GM21360 (cell line): ENCODE results near the gene OR10G2.
"Not testable (repeated sequence)": the region's sequence is repeated elsewhere in the genome, so short reads cannot be mapped to it uniquely, and the experiment has no call there.

Experiments used
- ATAC-seq: cut with Tn5 transposase; IDR thresholded peaks from one replicate; pipeline ENCODE4 v1.9.1; 2021; ENCODE audit warnings: mild to moderate bottlenecking, moderate library complexity; ENCODE audit not compliant: unreplicated experiment

OR10G2 gene

DNA sequence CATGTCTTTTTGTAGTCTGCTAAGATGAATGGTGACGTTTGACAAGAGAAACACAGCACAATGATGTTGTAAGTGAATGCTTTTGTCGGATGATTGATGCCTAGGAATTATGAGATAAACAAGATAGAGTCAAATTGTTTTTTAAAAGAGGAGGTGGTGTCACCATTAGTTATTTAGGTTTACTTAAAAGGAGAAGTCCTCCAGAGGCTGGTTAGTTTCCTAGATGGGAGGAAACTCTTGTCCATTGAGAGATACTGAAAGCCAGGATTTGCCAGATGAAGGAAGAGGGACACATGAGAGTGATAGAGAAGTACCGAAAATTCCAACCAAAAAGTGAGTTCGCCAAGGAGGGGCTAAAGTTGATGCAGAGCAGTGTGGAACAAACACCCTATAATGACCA, at the start of gene OR10G2:
OR10G2 (minus strand) TSS at position 101 of the 400 bp plus-strand sequence; CDS start at position 3, 98 bp downstream.
- no peak for ATAC-seq

DNA sequence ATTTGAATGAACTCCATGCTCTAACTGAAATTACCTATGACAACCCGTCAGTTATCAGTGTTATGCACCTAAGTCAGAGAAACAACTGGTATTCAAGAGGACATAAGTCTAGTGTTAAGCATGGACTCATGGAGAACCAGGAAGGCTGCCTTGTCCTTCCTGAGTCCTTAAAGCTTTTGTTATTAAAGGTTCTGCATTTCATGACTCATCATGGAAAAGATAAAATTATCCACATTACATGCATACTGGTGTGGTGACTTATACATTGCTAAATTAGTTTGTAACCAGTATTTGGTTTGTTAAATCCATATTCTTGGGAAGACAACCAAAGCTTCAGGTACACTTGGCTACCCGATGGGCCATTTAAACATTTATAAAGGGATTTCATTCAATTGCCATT, 45.3 kb upstream of the OR10G2 start:
- no peak for ATAC-seq

DNA sequence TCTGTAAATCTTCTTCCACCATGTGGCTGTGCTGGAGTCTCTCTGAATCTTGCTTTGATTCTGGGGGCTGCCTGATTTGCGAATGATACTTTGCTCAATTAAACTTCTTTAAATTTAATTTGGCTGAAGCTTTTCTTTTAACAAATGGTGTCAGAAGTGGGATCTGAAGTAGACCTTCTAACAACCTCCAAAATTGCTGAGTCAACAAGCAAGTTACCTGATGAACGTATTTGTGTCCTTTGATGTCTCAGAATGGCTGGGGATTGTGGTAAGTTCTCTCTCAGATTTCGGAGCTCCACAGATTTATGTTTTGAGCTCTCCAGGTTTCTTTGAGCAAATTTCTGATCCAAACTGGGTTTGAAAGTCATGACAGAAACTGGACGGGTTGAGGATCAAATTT, 40.8 kb upstream of the OR10G2 start:
- no peak for ATAC-seq

- no peak for ATAC-seq
These were observed 39.0 kb upstream of the OR10G2 start, which contains the start of gene OR4E1 for GRCh38 chr14:21673718-21674117. OR4E1 (minus strand) TSS chr14:21673818; CDS start chr14:21670935, 2,883 bp downstream.

DNA sequence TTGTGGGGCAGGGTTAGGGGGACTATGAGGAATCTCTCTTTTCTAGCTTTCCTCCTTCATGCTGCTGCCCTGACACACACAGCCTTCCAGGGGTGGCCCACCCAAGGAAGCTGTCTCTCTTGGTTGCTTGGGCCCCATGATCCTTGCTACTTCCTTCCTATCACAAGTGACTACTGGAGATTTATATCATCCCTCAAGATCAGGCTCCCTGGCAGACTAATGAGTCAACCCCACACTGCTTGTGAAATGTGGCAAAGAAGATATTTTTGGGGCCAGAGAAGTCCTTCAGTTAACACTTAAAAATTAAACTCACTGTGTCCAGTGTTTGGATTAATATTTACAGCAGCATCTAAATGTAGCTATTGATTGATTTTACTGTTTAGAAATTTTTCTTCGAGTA, 37.4 kb upstream of the OR10G2 start:
- ATAC-seq, result no peak

DNA sequence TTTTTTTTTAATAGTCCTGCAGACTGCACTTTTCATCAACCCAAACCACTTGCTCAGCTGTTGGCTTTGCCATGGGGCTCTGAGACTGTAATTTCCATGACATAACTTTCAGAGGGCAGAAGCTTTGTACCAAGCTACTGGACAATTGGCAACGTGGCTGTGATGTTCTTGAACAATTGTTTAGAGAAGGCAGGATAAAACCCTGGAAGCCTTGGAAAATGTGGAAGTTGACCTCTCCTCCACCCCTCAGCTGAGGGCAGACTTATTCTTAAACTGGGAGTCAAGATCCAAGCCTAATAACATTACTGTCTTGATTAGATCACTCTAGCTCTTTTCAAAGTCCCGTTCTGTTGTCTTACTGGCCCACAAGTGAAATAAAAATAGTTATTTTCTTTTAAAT, 36.6 kb upstream of the OR10G2 start:
- no peak for ATAC-seq

GRCh38 chr14:21669284-21669683, 34.5 kb upstream of the OR10G2 start:
- no peak for ATAC-seq

DNA sequence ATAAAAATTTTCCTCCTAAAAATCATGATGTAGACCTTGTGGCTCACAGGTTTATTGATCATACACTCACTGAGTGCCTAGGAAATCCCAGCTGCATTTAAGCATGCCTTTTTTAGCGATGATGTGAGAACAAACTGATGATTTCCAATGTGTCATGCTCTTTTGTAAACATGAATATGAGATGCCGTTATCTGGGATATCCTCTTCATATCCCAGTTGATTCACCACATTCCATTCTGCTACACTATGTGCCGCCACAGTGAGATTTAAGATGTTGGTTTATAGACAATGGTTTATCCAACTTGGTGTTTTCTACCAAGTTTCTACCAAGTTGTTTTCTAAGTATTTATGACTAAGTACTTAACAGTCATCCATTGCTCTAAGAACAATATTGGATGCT, 33.6 kb upstream of the OR10G2 start:
- ATAC-seq, result no peak

- ATAC-seq, result no peak
These were observed 22.2 kb upstream of the OR10G2 start for GRCh38 chr14:21656980-21657379.

DNA sequence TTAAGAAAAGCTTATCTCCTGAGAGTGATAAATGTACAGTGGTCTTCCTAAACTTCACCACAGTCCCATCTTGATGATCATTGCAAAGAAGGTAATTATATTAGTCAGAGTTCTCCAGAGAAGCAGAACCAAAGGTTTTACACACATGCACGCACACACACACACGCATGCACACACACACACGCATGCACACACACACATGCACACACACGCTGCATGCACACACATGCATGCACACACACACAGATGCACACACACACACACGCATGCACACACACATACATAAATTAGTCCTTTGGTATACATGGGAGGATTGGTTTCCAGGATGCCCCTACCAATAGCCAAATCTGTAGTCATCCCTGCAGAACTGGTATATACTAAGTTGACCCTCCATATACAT, 19.5 kb upstream of the OR10G2 start:
- no peak for ATAC-seq

GRCh38 chr14:21653331-21653885, 18.7 kb upstream of the OR10G2 start, which contains the start of gene OR4E2:
OR4E2 (plus strand) TSS chr14:21653835; CDS start chr14:21665083, 11,248 bp downstream.
- no peak for ATAC-seq

GRCh38 chr14:21652209-21652808, 17.6 kb upstream of the OR10G2 start:
- ATAC-seq, result no peak

DNA sequence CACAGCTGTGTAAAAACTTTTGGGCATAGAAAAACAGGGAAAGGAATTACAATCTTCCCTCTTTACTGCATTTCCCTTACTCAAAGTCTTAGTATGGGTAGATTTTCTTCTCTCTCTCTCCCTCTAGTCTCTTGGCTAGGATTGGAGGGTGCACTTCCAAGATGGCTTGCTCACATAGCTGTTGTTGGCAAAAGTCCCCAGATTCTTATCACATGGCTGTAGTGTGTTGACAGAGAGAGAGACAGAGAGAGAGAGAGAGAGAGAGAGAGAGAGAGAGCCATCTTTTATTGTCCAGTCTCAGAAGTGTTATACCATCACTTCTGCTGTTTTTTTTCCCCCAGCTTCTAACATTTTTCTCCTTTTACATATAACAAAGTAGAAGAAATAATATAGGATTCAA, 12.6 kb upstream of the OR10G2 start:
- no peak for ATAC-seq

- ATAC-seq, result no peak
These were observed 8.7 kb upstream of the OR10G2 start for GRCh38 chr14:21643407-21643806.

DNA sequence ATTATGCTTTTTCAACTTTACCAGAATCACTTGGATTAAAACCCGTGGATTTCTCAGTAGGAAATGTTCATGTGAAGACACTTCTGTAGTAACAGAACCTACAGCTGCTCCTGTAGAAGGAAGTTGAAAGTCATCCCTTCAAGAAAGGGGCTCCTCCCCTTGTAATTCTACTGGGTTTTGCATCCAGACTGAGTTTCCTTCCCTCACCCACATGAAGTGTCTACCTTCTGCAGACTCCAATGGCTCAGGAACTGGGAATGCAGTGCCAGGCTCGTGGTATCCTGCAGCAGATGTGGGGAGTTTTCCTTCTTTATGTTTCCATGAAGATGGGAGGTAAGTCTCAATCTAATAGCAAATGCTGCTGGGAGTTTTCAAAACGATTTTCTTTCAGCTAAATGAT, 7.9 kb upstream of the OR10G2 start:
- ATAC-seq, result no peak

GRCh38 chr14:21631084-21631483, 3.7 kb downstream of the OR10G2 start:
- no peak for ATAC-seq

- not testable (repeated sequence) for ATAC-seq
These were observed 4.2 kb downstream of the OR10G2 start for GRCh38 chr14:21630503-21630902.

DNA sequence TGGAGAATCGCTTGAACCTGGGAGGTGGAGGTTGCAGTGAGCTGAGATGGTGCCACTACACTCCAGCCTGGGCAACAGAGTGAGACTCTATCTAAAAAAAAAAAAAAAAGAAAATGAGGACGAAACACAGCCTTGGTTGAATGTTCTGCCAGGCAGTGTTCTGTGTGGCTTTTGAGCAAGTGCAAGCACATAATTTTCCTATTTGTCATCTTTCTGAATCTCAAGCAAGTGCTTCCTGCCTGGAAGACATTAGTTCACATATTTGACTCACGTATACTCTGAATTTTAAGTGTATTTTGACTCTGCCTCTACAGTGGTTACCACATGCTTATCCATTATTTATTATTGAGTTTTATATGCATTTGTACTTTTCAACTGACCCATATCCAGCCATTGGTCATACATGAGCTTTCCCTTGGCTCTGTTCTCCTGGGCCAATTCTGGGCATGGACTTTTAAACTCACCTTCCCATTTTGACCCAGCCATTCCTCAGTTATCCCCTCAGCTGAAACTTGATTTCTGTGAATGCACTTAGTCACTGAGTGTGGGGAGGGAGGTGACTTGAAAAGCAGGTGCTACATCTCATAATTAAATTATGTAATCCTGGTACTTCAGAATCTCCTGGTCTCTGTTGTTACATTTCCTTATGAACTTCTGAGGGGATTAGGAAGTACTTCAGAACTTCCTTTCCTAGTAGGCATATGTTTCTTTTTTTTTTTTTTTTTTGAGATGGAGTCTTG, 8.1 kb downstream of the OR10G2 start:
- ATAC-seq, result no peak

GRCh38 chr14:21617614-21618013, 17.1 kb downstream of the OR10G2 start:
- ATAC-seq, result no peak

GRCh38 chr14:21614240-21614639, 20.5 kb downstream of the OR10G2 start:
- no peak for ATAC-seq

DNA sequence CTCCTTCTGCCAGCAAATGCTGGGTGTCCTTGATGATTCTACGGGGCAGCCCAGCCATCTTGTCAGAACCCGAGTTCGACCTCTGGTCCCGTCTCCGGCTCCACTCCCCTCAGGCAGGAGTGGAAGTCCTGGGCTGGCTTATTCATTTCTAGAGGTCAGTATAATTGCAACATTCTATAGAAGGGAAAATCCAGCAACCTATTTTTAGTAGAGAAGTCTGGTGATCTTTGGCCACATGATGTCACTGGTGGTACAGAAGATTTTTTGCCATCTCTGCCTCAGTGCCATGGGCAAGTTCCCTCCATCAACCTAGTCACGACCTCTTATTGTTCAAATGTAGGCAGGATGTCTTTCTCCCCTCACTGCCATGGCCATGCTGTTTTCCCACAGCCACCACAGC, 22.4 kb downstream of the OR10G2 start:
- no peak for ATAC-seq

GRCh38 chr14:21602181-21602580, 32.6 kb downstream of the OR10G2 start:
- ATAC-seq, result not testable (repeated sequence)
